Kidney epithelial cell (primary cell): Measurements from ENCODE around the gene AOC1. TPM values are rescaled to one million over a fixed set of nuclear protein-coding genes. Genes with fewer than 3 reads are reported as not detected.

Experiments used
- DNase-seq: peaks from one replicate; pipeline ENCODE4 v3.0.0-alpha.2; 2010; ENCODE audit warnings: low read depth
- H3K27me3 ChIP-seq: 2 replicates; pipeline ENCODE4 v1.6.0; 2011; ENCODE audit warnings: low read length; ENCODE audit not compliant: control insufficient read depth, insufficient read depth
- H3K36me3 ChIP-seq: 2 replicates; pipeline ENCODE4 v1.5.1; 2011; ENCODE audit warnings: low read length; ENCODE audit not compliant: control insufficient read depth, insufficient read depth
- H3K4me3 ChIP-seq: 2 replicates; pipeline ENCODE4 v1.5.1; 2011; ENCODE audit warnings: low read depth, mild to moderate bottlenecking, control low read depth, low read length
- CTCF ChIP-seq: IDR thresholded peaks from 2 replicates; pipeline ENCODE4 v1.5.1; 2011; ENCODE audit warnings: mild to moderate bottlenecking, moderate library complexity, low read length, control low read depth, inconsistent platforms; ENCODE audit not compliant: insufficient read depth, poor library complexity, severe bottlenecking
- total RNA-seq: library from RNA; depleted of rRNA; stranded (reverse); fragments of >200 nt; gene quantifications from 2 replicates; pipeline ENCODE4 v1.2.3, GENCODE V29; 2015

The AOC1 gene, protein sequence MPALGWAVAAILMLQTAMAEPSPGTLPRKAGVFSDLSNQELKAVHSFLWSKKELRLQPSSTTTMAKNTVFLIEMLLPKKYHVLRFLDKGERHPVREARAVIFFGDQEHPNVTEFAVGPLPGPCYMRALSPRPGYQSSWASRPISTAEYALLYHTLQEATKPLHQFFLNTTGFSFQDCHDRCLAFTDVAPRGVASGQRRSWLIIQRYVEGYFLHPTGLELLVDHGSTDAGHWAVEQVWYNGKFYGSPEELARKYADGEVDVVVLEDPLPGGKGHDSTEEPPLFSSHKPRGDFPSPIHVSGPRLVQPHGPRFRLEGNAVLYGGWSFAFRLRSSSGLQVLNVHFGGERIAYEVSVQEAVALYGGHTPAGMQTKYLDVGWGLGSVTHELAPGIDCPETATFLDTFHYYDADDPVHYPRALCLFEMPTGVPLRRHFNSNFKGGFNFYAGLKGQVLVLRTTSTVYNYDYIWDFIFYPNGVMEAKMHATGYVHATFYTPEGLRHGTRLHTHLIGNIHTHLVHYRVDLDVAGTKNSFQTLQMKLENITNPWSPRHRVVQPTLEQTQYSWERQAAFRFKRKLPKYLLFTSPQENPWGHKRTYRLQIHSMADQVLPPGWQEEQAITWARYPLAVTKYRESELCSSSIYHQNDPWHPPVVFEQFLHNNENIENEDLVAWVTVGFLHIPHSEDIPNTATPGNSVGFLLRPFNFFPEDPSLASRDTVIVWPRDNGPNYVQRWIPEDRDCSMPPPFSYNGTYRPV
- total RNA-seq, result 0.68 and 1.0 TPM in 2 replicates

- no peak for TF ChIP-seq CTCF
- H3K27me3 ChIP-seq, result peaks cover 2% of the 10 kb centered on the region
- H3K36me3 ChIP-seq, result no peaks in the 10 kb centered on the region
- H3K4me3 ChIP-seq, result no peak within 1 kb of the TSS
- DNase-seq, result no peak
Measured at GRCh38 chr7:150852371-150852905, at the start of gene AOC1. Gene AOC1 (plus strand): TSS chr7:150852517. CDS start chr7:150856471, 3,954 bp downstream.

DNA sequence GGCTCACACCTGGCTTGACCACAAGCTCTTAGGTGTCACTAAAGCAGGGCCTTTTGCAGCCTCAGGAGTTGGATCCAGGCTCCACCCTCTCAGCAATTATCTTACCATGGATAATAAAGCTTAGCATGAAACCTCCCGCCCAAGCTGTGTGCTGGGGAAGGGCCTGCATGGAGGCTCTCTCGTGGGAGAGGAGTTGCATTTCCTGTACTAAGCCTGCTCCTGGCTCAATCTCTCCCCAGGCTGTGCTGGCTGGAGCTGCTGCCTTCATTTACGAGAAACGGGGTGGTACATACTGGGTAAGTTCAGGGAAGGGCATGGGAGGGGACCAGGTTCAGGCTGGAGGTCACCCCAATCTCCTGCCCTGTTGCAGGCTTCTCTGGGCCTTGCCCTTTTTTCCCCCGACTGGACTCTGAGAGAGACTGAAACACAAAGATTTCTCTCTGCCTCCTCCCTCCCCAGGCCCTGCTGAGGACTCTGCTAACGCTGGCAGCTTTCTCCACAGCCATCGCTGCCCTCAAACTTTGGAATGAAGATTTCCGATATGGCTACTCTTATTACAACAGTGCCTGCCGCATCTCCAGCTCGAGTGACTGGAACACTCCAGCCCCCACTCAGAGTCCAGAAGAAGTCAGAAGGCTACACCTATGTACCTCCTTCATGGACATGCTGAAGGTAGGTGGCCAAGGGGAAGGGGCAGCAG is 49.0 kb upstream of the AOC1 start:
- H3K27me3 ChIP-seq, result peaks cover 38% of the 10 kb centered on the region
- no peak for TF ChIP-seq CTCF

DNA sequence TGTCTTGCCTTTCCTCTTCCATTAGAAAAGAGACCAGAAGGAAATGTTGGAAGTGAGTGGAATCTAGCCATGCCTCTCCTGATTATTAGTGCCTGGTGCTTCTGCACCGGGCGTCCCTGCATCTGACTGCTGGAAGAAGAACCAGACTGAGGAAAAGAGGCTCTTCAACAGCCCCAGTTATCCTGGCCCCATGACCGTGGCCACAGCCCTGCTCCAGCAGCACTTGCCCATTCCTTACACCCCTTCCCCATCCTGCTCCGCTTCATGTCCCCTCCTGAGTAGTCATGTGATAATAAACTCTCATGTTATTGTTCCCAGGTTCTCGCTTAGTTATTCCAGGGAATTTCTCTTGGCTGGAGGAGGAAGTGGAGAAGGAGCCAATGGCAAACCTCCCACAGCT is 47.5 kb upstream of the AOC1 start:
- no peak for DNase-seq
- Histone ChIP-seq H3K4me3 (no peak overlapping the region), H3K36me3 (no peaks in the 10 kb centered on the region), H3K27me3 (peaks cover 31% of the 10 kb centered on the region)
- no peak for TF ChIP-seq CTCF

More for the DNA sequence above, 49.0 kb upstream of the AOC1 start:
- Histone ChIP-seq H3K36me3 (no peaks in the 10 kb centered on the region), H3K4me3 (no peak overlapping the region)
- no peak for DNase-seq

- no peaks in the 10 kb centered on the region for H3K36me3 ChIP-seq
- H3K4me3 ChIP-seq, result no peak overlapping the region
- TF ChIP-seq CTCF, result no peak
- no peak for DNase-seq
- peaks cover 20% of the 10 kb centered on the region for H3K27me3 ChIP-seq
Measured at GRCh38 chr7:150805864-150806263, 46.5 kb upstream of the AOC1 start.

DNA sequence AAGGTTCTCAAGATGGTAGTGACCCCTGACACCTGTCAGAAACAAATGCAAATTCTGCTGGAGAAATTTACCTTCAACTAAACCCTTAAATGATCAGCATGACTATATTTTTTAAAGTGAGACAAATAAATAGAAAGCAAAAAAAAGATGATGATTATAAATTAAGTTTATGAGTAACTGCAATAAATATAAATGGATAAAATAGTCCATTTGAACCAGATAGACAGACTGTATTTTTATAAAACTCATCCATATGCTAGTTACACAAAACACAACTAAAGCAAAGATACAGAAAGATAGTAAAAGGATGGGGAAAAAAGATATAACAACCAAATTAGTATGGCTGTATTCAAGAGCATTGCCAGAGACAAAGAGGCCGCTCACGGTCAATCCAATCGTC is 45.9 kb upstream of the AOC1 start:
- Histone ChIP-seq H3K4me3 (no peak overlapping the region), H3K36me3 (no peaks in the 10 kb centered on the region), H3K27me3 (peaks cover 15% of the 10 kb centered on the region)
- no peak for DNase-seq
- no peak for TF ChIP-seq CTCF
